ENCODE data around the gene BCL2L14.

BCL2L14 gene

GRCh38 chr12:12088761-12089160 is 18.0 kb downstream of the BCL2L14 start:
- H3K36me3 ChIP-seq (ENCODE audit: insufficient read depth, low read length): no peaks in the 10 kb centered on the region
- H3K4me3 ChIP-seq: no peak overlapping the region
- H3K9me3 ChIP-seq (ENCODE audit: low read depth, low read length): no peaks in the 10 kb centered on the region
- no peak overlapping the region for H3K27ac ChIP-seq
- TF ChIP-seq EZH2 (IDR thresholded peaks at IDR 0.05) (no peak), FOXP2 (optimal IDR thresholded peaks at IDR 0.05; ENCODE audit: control extremely low read depth, extremely low read length, insufficient read depth) (no peak), POLR2AphosphoS5 (IDR thresholded peaks at IDR 0.05; ENCODE audit: borderline replicate concordance, low read depth, low read length) (no peak)
- no peak for DNase-seq (ENCODE audit: low read depth, low spot score)
- H3K9ac ChIP-seq (ENCODE audit: insufficient read length): no peak overlapping the region

DNA sequence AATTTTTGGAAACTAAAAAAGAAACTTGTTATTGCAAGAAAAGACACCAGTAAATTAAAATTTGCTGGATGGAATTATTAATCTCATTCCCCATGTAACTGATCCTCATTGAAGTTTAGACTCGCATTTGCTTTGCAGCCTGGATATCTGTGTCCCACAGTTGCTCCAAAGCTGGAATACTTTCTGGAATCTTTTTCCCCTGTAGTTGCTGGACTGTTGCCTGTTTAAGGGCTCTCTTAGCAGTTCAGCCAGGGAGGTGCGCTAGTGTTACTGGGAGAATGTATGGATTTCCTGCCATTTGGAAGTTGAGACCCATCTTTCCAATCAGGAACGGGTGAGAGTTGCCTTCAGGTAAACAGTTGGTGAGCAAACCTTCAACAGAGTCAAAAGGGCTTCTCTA is 20.3 kb downstream of the BCL2L14 start:
- no peak overlapping the region for H3K4me3 ChIP-seq
- H3K27ac ChIP-seq: no peak overlapping the region
- no peaks in the 10 kb centered on the region for H3K9me3 ChIP-seq (ENCODE audit: low read depth, low read length)
- H3K9ac ChIP-seq (ENCODE audit: insufficient read length): no peak overlapping the region
- no peak for DNase-seq (ENCODE audit: low read depth, low spot score)
- no peak for TF ChIP-seq EZH2 (IDR thresholded peaks at IDR 0.05)
- no peak for TF ChIP-seq FOXP2 (optimal IDR thresholded peaks at IDR 0.05; ENCODE audit: control extremely low read depth, extremely low read length, insufficient read depth)
- TF ChIP-seq POLR2AphosphoS5 (IDR thresholded peaks at IDR 0.05; ENCODE audit: borderline replicate concordance, low read depth, low read length): no peak
- no peaks in the 10 kb centered on the region for H3K36me3 ChIP-seq (ENCODE audit: insufficient read depth, low read length)

DNA sequence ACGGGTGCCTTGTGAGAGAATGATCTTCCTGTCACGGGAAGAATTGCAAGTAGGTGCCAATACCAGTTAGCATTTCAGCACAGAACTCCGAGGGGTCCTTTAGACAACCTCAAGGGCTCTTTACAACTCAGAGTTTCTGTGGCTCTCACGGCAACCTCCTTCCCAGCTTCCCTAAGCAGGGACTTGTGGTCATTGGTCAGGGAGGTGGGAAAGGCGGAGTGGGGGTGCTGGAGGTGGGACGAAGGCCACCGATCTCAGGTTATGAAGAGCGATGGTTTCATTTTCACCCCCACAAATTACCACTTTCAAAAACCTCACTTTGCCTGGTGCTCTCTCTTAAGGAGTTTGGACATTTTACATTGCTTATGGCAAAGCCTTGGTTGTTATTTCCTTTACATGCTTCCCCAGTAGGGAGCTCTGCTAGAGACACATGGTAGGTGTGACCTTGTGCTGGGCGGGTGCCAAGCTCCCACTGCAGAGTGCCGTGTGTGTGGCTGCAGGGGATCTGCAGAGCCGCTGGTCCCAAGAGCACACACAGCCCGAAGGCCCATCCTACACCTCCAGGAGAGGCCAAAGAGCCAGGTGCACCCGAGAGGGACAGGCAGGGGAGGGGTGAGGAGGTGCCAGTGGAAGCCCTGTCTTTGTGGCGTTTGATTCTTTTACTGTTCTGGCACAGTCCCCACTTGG is 21.4 kb downstream of the BCL2L14 start:
- TF ChIP-seq EZH2 (IDR thresholded peaks at IDR 0.05) (no peak), POLR2AphosphoS5 (IDR thresholded peaks at IDR 0.05; ENCODE audit: borderline replicate concordance, low read depth, low read length) (no peak), FOXP2 (optimal IDR thresholded peaks at IDR 0.05; ENCODE audit: control extremely low read depth, extremely low read length, insufficient read depth) (no peak)
- no peak for DNase-seq (ENCODE audit: low read depth, low spot score)
- Histone ChIP-seq H3K36me3 (ENCODE audit: insufficient read depth, low read length) (no peaks in the 10 kb centered on the region), H3K9ac (ENCODE audit: insufficient read length) (no peak overlapping the region), H3K9me3 (ENCODE audit: low read depth, low read length) (no peaks in the 10 kb centered on the region), H3K4me3 (no peak overlapping the region), H3K27ac (no peak overlapping the region)

DNA sequence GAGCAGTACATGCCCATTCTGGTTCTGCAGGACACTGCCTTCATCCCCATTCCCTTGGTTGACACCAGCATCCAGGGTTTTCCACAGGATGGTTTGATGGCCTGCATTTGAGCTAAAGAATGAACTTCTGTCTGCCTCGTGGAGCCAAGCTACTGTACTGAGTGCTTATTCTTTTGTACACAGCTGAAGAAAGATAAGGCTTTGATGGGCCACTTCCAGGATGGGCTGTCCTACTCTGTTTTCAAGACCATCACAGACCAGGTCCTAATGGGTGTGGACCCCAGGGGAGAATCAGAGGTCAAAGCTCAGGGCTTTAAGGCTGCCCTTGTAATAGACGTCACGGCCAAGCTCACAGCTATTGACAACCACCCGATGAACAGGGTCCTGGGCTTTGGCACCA is 23.7 kb downstream of the BCL2L14 start:
- H3K4me3 ChIP-seq: no peak overlapping the region
- H3K9ac ChIP-seq (ENCODE audit: insufficient read length): no peak overlapping the region
- no peak for DNase-seq (ENCODE audit: low read depth, low spot score)
- no peak overlapping the region for H3K27ac ChIP-seq
- no peaks in the 10 kb centered on the region for H3K9me3 ChIP-seq (ENCODE audit: low read depth, low read length)
- TF ChIP-seq EZH2 (IDR thresholded peaks at IDR 0.05): no peak
- TF ChIP-seq POLR2AphosphoS5 (IDR thresholded peaks at IDR 0.05; ENCODE audit: borderline replicate concordance, low read depth, low read length): no peak
- TF ChIP-seq FOXP2 (optimal IDR thresholded peaks at IDR 0.05; ENCODE audit: control extremely low read depth, extremely low read length, insufficient read depth): no peak
- H3K36me3 ChIP-seq (ENCODE audit: insufficient read depth, low read length): no peaks in the 10 kb centered on the region

DNA sequence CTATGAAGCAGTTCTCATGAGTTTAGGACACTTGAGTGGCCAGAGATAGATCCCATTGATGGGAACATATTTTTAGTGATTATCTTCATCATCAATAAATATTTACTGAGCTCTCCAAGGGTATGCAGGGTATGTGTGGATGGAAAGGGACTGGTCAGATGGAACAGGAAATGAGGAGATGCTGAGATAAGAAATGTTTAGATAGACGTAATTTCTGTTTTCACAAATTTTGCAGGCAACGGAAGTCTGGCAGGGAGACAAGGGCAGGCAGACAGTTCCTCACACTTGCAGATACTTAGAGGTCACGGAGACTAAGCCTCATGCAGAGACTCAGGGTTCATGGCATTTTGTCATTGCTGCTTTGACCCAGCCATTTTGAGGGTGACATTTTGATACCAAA is 24.3 kb downstream of the BCL2L14 start:
- DNase-seq (ENCODE audit: low read depth, low spot score): no peak
- Histone ChIP-seq H3K9ac (ENCODE audit: insufficient read length) (no peak overlapping the region), H3K36me3 (ENCODE audit: insufficient read depth, low read length) (no peaks in the 10 kb centered on the region), H3K4me3 (no peak overlapping the region), H3K27ac (no peak overlapping the region), H3K9me3 (ENCODE audit: low read depth, low read length) (no peaks in the 10 kb centered on the region)
- TF ChIP-seq POLR2AphosphoS5 (IDR thresholded peaks at IDR 0.05; ENCODE audit: borderline replicate concordance, low read depth, low read length) (no peak), FOXP2 (optimal IDR thresholded peaks at IDR 0.05; ENCODE audit: control extremely low read depth, extremely low read length, insufficient read depth) (no peak), EZH2 (IDR thresholded peaks at IDR 0.05) (no peak)

- no peak overlapping the region for H3K4me3 ChIP-seq
- H3K27ac ChIP-seq: peak overlapping the region; percentile 36; the same call in 1 of the 2 replicates
- H3K36me3 ChIP-seq (ENCODE audit: insufficient read depth, low read length): no peaks in the 10 kb centered on the region
- no peaks in the 10 kb centered on the region for H3K9me3 ChIP-seq (ENCODE audit: low read depth, low read length)
- H3K9ac ChIP-seq (ENCODE audit: insufficient read length): no peak overlapping the region
- TF ChIP-seq POLR2AphosphoS5 (IDR thresholded peaks at IDR 0.05; ENCODE audit: borderline replicate concordance, low read depth, low read length) (no peak), FOXP2 (optimal IDR thresholded peaks at IDR 0.05; ENCODE audit: control extremely low read depth, extremely low read length, insufficient read depth) (no peak), EZH2 (IDR thresholded peaks at IDR 0.05) (no peak)
- no peak for DNase-seq (ENCODE audit: low read depth, low spot score)
Observed at GRCh38 chr12:12097891-12098690, 27.4 kb downstream of the BCL2L14 start.

- no peak for DNase-seq (ENCODE audit: low read depth, low spot score)
- TF ChIP-seq EZH2 (IDR thresholded peaks at IDR 0.05) (no peak), POLR2AphosphoS5 (IDR thresholded peaks at IDR 0.05; ENCODE audit: borderline replicate concordance, low read depth, low read length) (no peak), FOXP2 (optimal IDR thresholded peaks at IDR 0.05; ENCODE audit: control extremely low read depth, extremely low read length, insufficient read depth) (no peak)
Observed at GRCh38 chr12:12098691-12099015, 27.9 kb downstream of the BCL2L14 start.

GRCh38 chr12:12099102-12099501 is 28.4 kb downstream of the BCL2L14 start:
- TF ChIP-seq EZH2 (IDR thresholded peaks at IDR 0.05) (no peak), FOXP2 (optimal IDR thresholded peaks at IDR 0.05; ENCODE audit: control extremely low read depth, extremely low read length, insufficient read depth) (no peak), POLR2AphosphoS5 (IDR thresholded peaks at IDR 0.05; ENCODE audit: borderline replicate concordance, low read depth, low read length) (no peak)
- H3K27ac ChIP-seq: no peak overlapping the region
- H3K36me3 ChIP-seq (ENCODE audit: insufficient read depth, low read length): no peaks in the 10 kb centered on the region; the same call in 1 of the 2 replicates
- H3K9me3 ChIP-seq (ENCODE audit: low read depth, low read length): no peaks in the 10 kb centered on the region
- H3K9ac ChIP-seq (ENCODE audit: insufficient read length): no peak overlapping the region
- no peak for DNase-seq (ENCODE audit: low read depth, low spot score)
- H3K4me3 ChIP-seq: no peak overlapping the region

More at GRCh38 chr12:12098691-12099015, 27.9 kb downstream of the BCL2L14 start:
- Histone ChIP-seq H3K4me3 (no peak overlapping the region), H3K9ac (ENCODE audit: insufficient read length) (no peak overlapping the region), H3K9me3 (ENCODE audit: low read depth, low read length) (no peaks in the 10 kb centered on the region), H3K36me3 (ENCODE audit: insufficient read depth, low read length) (no peaks in the 10 kb centered on the region; the same call in 1 of the 2 replicates), H3K27ac (no peak overlapping the region)
